CD4-positive, alpha-beta T cell treated with Interleukin-1 beta for 1 hour (primary cell): ENCODE measurements around the gene SLC38A7.
A peak's percentile ranks its signal among the peaks of the same experiment; 100 is the strongest.
"Not testable (repeated sequence)": the region's sequence is repeated elsewhere in the genome, so short reads cannot be mapped to it uniquely, and the experiment has no call there.

Experiments
- DNase-seq, 2 donors: peaks; one replicate each; pipeline ENCODE4 v3.0.0-alpha.2; 2020 to 2022

SLC38A7 gene

DNA sequence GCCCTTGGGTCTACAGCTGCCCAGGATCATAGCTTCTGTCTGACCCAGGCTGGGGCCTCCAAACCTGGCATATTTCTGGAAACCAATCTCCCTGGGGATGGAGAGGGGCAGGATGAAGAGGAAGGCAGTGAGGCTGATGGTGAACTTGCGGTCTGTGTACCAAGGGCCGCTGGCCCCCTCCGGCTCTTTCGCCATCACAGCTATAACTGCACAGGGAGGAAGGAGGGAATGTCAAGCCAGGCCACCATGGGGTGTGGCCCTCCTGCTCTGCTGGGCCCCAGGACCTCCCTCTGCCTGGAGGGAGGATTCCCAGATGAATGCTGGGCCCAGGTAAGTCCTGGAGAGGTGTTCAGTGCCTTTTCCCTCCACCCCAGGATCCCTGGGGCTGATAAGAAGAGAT lies 6.3 kb downstream of the SLC38A7 start:
- DNase-seq, result no peak

DNA sequence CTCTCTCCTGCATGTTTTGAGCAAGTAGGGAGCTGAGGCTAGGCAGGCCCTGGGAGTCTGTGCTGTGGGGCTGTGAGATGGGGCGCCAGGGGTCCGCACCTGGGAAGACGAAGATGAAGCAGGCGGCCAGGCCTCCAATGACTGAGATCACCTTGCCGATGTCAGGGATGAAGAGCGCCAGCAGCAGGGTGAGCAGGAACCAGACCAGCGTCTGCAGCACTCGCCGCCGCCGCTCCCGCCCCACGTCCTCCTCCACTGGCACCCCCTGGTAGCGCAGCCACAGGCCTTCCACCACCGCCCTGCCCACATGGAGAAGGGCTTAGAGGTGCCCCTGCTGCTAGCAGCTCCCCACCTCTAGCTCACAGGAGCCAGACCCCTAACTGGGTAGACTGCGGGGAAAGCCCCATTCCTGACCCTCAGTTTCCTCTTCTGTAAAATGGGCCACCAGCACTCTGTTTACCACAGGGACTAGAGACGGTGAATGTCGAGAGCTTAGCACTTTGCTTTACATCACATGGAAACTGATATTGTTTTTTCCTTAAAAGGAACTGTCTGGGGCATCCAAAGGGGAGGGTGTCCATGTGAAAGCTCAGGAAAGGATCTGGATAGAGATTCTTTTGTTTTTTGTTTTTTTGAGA lies 13.5 kb downstream of the SLC38A7 start:
- DNase-seq, result no peak

DNA sequence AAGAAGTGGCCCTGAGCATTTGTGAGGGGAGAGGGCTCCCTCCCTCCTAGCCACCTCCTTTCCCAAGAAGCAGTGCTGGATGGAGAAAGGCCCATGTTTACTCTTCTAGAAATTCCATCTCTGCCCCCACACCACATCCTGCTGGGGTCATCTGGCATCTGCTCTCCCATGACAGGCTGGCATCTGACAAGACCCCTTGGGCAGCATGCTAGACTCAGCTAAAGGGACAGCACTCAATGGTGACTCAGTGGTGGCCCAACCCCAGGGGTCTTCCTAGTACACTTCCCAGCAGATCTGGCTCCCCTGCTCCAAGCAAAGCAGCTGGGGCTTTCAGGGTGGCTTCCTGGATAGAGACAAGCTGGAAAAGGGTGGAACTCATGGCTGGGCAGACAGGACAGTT lies 14.4 kb downstream of the SLC38A7 start:
- DNase-seq, result no peak

DNA sequence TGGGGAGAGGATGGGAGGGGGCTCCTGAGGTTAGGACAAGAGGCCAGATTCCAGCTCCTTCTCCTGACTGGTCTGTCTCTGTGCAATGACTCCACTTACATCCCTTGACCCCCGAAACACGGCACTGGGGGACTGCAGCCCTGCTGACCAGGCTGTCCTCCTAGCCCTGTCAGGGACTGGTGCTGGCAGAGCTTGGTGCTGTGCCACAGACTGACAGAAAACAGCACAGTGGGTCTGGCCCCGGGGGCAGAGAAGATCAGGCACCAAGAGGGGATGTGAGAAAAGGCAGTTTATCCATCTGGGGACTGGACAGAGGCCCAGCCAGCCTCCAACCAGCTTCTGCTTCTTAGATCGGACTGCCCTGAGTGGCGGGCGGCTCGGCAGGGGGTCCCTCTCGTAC lies 19.4 kb downstream of the SLC38A7 start:
- DNase-seq, result no peak

DNA sequence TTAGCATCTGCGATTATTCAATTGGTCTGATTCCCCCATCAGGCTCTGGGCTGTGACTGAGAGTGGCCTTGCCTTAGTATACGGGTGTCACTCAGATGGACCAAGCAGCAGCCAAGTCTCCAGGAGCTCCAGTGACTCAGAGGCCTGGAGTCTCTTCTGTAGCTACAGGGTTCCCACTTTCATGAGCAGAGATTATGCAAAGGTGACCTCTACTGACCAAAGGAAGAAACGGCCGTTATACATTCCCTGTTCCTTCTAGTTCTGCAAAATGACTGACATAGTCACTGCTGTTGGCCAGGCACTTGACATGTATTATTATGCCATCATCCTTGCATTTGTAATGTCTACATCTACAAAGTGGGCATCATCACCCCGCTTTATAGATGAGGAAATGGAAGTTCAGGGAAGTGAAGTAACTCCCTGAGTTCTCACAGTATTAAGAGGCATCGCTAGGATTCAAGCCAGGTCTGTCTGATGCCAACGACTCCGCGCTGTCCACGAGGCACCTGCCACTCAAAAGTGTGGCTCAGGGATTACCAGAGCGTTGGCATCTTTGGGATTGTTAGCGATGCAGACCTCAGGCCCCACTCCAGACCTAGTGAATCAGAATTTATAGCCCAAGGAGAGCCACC lies 23.3 kb downstream of the SLC38A7 start:
- peak; percentile 36 to 38 for DNase-seq

DNA sequence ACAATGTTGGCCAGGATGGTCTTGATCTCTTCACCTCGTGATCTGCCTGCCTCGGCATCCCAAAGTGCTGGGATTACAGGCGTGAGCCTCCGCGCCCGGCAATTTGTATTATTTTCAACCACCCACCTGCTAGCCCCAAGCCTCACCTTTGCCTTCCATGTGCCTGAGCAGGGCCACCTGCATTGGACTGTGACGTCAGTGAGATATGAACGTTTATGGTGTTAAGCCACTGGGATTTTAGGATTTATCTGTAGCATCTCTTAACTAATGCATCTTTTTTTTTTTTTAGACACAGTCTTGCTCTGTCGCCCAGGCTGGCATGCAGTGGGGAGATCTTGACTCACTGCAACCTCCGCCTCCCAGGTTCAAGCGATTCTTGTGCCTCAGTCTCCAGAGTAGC lies 24.7 kb downstream of the SLC38A7 start:
- DNase-seq, result not testable (repeated sequence)

DNA sequence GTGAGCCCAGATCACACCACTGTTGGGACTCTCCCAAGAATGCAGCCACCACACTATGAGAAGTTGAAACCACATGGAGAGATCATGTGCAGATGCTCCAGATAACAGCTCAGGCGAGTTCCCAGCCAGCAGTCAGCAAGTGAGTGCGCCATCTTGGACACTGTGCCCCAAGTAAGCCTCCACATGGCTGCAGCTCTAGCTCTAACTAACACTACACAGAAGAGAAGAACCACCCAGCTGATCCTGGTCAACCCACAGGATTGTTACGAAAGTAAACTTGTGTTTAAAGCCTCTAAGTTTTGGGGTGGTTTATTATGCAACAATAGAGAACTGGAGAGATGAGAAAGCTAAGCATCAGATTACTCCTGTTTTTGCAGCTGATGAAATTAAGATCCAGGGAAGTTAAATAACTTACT lies 25.8 kb downstream of the SLC38A7 start:
- no peak for DNase-seq

DNA sequence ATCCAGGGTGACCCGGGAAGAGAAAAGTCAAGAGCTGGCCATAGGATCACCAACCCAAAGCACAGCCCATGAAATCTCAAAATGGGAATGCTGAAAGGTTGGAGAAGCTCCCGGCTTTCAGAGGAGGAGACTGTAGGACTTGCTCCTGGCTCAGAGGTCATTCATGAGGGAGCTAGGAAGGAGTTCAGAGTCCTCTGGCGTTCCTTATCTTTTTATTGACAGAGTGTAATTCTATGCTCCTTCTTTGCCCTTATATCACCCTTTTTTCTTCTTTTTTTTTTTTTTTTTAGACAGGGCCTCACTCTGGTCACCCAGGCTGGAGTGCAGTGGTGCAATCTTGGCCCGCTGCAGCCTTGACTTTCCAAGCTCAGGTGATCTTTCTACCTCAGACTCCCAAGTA lies 27.7 kb downstream of the SLC38A7 start:
- DNase-seq, result no peak

DNA sequence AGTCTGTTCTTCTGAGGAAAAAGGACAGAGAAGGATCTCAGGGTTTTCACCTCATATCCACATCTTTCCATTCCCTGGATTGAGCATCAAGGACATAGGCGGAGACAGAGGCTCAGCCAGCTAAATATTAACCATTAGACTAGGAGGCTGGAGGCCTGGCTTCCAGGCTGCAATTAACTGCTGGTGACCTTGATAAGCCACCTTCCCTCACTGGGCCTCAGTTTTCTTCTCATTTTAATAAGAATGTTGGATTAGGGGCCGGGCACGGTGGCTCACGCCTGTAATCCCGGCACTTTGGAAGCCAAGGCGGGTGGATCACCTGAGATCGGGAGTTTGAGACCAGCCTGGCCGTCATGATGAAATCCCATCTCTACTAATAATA lies 29.4 kb downstream of the SLC38A7 start:
- DNase-seq, result no peak

DNA sequence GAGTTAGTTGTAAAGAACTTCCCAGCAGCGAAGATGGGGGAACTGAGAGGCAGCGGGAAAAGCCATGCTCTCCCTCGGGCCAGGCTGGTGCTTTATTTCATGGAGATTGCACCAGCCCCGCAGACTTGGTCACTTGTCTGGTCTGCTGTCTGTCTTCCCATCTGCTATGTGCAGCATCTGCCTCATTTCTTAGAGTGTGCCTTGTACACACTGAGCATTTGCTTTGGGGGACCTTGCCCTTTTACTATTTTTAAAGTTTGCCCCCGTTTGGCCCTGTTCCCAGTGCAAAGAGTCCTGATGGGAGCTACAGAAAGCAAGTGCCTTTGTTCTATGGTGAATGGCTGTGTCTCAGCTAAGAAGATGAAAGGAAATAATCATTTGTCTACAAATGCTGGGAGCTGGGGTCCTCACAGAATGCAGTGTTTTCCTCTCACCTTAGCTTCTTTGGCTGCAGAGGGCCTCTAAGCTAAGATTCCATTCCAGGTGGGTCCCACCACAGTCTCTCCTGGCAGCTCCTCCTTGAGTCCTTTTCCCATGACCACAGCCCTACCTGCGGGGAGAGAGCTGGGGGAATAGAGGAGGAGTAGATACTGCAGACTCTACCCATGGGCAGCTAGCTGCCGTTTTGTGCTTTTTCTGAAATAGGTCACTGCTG lies 29.9 kb downstream of the SLC38A7 start:
- no peak for DNase-seq

DNA sequence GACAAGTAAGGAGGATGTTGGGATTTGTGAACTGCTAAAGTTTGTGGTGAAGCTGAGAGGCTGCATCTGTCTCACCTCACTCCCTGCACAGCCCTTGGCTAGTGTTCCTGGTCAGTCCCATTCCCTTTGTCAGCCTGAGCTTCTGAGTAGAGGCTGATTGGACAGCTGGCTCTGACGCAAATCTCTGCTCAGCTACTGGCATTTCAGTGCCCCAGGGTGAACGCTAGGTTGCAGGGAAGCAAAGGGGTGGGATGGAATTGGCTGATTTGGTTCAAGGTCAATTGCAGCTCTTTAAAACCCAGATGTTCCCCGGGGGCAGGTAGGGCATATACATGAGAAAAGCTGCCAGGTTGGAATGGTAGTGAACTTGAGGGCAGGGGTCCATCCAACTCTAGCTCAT lies 31.8 kb downstream of the SLC38A7 start:
- no peak for DNase-seq

DNA sequence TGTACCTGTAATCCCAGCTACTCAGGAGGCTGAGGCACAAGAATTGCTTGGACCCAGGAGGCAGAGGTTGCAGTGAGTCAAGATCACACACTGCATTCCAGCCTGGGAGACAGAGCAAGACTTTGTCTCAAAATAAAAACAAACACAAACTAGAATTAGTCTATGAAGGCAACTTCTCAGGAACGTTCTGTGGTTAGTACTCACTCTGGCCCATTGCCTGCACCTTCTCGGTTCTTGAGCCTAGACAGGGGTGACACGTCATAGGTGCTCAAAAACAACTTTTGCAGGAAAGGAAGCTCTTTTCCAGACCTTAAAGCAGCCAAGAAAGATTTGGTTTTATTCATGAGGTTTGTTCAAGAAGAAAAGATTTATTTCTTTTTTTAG lies 32.6 kb downstream of the SLC38A7 start:
- DNase-seq, result no peak

DNA sequence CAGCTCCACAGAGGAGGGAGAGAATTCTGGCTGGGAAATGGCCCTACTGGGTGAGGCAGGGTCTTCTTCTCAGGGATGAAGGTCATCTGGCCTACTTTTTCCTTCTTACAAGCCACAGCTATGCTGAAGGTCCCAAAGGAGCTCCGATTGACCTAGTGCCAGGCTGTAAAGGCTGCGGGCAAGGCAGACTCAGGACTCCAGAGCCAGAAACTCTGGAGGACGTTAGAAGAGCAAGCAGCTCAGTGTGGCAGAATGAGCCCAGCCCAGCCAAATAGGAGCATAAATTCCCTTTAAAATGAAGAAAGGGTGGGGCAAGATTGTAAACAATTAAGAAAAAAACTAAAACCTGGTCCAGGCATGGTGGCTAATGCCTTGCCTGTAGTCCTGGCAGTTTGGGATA lies 34.9 kb downstream of the SLC38A7 start:
- no peak for DNase-seq

DNA sequence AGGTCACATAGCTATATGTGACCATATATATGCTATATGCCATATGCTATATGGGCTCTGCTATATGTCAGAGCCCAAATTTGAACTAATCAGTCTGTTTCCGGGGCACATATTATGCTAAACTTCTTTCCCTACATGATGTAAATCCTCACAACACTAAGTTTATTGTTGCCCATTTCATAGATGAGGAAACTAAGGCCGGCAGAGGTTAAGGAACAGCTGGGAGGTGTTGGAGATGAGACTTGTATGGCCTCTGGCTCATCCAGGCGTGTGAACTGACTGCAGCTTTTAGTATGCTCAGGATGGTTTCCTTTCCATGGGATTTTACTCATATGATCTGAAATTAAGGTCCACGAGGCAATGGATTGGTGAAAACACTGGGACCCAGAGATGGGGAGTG lies 37.5 kb downstream of the SLC38A7 start:
- DNase-seq, result no peak

DNA sequence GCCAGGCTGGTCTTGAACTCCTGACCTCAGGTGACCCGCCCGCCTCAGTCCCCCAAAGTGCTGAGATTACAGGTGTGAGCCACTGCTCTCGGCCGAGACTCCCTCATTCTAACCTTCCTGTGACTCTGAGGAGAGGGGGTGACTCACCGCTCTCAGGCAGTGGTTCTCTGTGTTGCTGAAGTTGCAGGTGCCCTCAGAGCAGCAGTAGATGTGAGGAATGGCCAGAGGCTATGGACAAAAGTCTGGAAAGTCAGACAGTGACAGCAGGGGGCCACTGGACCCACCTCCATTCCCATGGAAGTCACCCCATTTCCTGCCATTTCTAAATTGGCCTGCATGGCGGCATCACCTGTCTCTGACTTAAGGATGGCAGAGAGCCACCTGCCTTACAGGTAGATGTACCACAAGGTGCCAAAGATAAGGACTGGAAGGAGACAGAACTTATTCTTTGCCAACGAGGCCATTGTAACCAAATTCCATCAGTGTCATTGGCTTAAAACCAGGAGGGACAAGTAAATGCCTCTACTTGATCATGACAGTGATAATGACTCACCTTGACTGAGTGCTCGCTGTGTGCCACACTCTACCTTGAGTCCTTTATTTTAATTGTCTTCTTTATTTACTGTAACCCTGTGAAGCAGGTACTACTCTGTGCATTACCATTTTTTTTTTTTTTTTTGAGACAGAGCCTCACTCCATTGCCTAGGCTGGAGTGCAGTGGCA lies 39.6 kb downstream of the SLC38A7 start:
- DNase-seq, result no peak

DNA sequence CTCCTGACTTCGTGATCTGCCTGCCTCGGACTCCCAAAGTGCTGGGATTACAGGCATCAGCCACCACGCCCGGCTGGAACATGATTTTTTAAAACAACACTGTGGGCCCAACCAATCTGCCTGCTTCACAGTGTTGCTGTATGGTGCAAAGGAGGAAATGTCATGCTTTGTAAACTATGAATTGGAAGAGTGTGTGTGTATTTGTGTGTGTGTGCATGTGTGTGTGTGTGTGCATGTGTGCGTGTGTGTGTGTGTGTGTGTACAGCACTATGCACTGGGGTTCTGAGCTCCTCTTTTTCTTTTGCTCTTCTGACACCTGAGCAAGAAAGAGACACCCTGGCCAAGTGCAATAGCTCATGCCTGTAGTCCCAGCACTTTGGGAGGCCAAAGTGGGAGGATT lies 40.5 kb downstream of the SLC38A7 start:
- DNase-seq, result no peak

DNA sequence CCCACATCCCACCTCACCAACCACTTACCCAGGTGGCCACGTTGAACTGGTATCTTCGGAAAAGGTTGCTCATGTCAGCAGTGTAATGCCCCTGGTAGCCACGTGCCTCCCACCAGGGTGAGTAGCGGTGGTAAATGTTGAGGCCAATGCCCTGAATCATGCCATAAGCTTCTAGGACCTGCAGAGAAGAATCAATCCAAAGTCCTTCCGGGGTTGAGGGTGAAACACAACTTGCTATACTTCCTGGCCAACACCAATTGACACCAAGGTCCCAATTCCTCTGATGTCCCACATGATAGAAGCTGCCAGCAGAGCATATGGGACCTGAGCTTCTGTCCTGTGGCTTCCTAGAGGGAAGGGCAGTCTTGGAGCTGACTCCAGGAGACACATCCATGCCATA lies 43.6 kb downstream of the SLC38A7 start:
- DNase-seq, result no peak

DNA sequence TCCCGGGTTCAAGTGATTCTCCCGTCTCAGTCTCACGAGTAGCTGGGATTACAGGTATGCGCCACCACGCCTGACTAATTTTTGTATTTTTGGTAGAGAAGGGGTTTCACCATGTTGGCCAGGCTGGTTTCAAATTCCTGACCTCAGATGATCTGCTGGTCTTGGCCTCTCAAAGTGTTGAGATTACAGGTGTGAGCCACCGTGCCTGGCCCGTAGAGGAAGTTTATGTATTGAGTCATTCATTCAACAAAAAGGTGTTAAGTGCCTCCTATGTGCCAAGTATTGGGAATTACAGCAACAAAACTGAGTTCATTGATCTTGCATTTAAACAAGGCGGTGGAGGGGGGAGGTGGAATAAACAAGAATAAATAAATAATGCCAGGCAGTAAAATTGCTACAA lies 44.7 kb downstream of the SLC38A7 start:
- DNase-seq, result no peak

DNA sequence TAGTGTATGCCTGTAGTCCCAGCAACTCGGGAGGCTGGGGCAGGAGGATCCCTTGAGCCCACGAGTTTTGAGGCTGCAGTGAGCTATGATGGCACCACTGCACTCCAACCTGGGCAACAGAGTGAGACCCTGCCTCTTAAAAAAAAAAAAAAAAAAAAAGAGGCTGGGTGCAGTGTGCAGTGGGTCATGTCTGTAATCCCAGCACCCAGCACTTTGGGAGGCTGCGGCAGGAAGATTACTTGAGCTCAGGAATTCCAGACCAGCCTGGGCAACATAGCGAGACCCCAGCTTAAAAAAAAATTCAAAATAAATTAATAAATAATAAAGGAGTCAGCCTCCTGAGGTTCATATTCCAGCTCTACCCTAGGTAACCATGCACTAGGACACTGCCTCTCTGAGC lies 45.3 kb downstream of the SLC38A7 start:
- no peak for DNase-seq

DNA sequence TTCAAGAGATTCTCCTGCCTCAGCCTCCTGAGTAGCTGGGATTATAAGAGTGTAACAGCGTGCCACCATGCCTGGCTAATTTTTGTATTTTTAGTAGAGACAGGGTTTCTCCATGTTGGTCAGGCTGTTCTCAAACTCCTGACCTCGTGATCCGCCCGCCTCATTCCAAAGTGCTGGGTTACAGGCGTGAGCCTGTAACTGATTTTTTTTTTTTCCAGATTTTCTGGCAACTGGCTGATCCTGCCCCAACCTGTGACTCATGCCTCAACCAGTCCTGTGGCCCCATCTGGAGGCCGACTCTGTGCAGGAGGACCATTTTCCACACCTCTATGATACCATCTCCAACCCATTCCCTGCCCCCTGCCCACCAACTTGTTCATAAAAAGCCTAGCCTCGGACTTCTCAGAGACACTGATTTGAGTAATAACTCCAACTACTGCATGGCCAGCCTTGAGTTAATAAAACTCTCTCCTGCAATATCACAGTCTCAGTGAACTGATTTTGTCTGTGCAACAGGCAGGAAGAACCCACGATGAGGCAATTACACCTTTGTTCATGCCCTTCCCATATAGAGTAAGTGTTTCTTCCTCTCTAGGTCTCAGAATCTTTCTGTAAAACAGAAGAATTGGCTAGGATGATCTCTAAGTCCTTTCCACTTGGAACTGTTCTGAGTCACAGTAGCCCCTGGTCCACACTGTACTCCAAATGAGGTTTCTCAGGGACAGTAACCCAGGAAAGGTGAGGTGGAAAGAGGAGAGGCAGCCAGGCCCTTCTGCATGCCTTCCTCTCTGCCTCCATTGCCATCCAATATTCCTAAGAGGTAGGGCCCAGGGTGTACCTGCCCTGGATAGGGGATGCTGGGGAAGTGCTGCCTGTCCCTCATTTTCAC lies 46.2 kb downstream of the SLC38A7 start:
- no peak for DNase-seq

DNA sequence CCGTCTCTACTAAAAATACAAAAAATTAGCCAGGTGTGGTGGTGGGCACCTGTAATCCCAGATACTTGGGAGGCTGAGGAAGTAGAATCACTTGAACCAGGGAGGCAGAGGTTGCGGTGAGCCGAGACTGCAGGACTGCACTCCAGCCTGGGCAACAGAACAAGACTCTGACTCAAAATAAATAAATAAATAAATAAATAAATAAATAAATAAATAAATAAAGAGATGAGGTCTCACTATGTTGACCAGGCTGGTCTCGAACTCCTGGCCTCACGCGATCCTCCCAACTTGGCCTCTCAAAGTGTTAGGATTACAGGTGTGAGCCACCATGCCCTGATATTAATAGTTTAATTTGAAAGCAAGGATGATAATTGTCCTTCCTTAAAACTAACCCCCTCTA lies 47.5 kb downstream of the SLC38A7 start:
- not testable (repeated sequence) for DNase-seq

DNA sequence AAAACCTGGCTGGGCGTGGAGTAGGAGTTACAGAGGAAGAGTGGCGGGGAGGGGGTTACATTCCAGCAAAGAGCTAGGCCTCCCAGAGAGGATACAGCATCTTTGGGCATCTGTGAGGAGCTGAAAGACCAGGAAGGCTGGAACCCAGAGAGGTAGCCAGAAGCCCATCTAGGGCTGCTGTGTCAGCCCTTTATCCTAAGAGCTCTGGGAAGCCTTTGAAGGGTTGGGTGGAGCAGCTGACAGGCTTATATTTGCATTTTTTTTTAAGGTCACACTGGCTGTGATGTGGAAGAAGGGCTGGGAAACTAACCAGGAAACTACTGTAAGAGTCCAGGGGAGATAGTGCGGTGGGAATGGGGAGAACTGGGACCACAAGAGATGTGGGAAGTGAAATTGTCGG lies 48.1 kb downstream of the SLC38A7 start:
- no peak for DNase-seq

DNA sequence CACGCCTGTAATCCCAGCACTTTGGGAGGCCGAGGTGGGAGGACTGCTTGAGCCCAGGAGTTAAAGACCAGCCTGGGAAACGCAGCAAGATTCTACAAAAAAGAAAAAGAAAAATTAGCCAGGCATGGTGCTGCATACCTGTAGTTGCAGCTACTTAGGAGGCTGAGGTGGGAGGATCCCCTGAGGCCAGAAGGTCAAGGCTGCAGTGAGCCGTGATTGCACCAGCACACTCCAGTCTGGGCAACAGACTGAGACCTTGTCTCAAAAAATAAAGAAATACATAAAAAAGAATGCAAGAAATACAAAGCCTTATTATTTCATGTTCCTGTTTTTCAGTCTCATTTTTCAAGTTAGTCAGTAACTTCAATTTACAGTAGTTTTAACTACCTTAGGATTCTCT lies 49.1 kb downstream of the SLC38A7 start:
- DNase-seq, result no peak
